OCI-LY7 (cell line): ENCODE data around the gene ABCA7. TPM values are rescaled to one million over a fixed set of nuclear protein-coding genes. Genes with fewer than 3 reads are reported as not detected.

Experiments used
- BruUV-seq: library from RNA; stranded (reverse); fragments of 400-500 nt; replicated peaks from 2 replicates; lab custom pipeline; 2021; lab: Mats Ljungman, UMichigan
- CTCF ChIA-PET: fragments of 300-600 bp; sonication (Branson Sonifier 250); formaldehyde crosslinking; loops from one replicate; lab custom pipeline; 2022; ENCODE audit warnings: antibody characterized with exemption; ENCODE audit not compliant: unreplicated experiment; lab: Charles Lee
- POLR2A ChIA-PET: fragments of 300-600 bp; sonication (Branson Sonifier 250); formaldehyde crosslinking; loops from one replicate; lab custom pipeline; 2022; ENCODE audit warnings: antibody characterized with exemption; lab: Charles Lee
- DNase-seq: peaks from one replicate; pipeline ENCODE4 v3.0.0-alpha.2; 2015; ENCODE audit warnings: low spot score
- H2AFZ ChIP-seq: fragments of 200-600 bp; sonication (generic), shearing (Covaris generic); 2 replicates; pipeline ENCODE4 v1.6.1; 2014; ENCODE audit warnings: mild to moderate bottlenecking, antibody characterized with exemption, low read length, moderate library complexity
- H3K27ac ChIP-seq: fragments of 200-600 bp; sonication (generic); 2 replicates; pipeline ENCODE4 v1.5.1; 2014; ENCODE audit warnings: mixed run types, low read depth, mild to moderate bottlenecking, moderate library complexity, low read length, inconsistent platforms; ENCODE audit not compliant: poor library complexity, severe bottlenecking
- H3K36me3 ChIP-seq: fragments of 200-600 bp; sonication (generic); 2 replicates; pipeline ENCODE4 v1.6.1; 2014; ENCODE audit warnings: mild to moderate bottlenecking, antibody characterized with exemption, low read length, moderate library complexity, mixed read lengths; ENCODE audit not compliant: insufficient read depth
- H3K4me1 ChIP-seq: fragments of 200-600 bp; sonication (generic); 2 replicates; pipeline ENCODE4 v1.5.1; 2014; ENCODE audit warnings: mild to moderate bottlenecking, low read length; ENCODE audit not compliant: insufficient read depth, poor library complexity, severe bottlenecking
- H3K4me2 ChIP-seq: fragments of 200-600 bp; sonication (generic); 2 replicates; pipeline ENCODE4 v1.6.1; 2014; ENCODE audit warnings: mild to moderate bottlenecking, low read length
- H3K4me3 ChIP-seq: fragments of 200-600 bp; sonication (generic); 2 replicates; pipeline ENCODE4 v1.5.1; 2014; ENCODE audit warnings: mild to moderate bottlenecking, low read depth, low read length; ENCODE audit not compliant: poor library complexity, severe bottlenecking
- H3K79me2 ChIP-seq: fragments of 200-600 bp; sonication (generic); 2 replicates; pipeline ENCODE4 v1.6.1; 2016; ENCODE audit warnings: low read depth, mild to moderate bottlenecking, low read length, moderate library complexity, mixed read lengths; ENCODE audit not compliant: insufficient read depth
- H3K9me2 ChIP-seq: fragments of 200-600 bp; sonication (generic); 2 replicates; pipeline ENCODE4 v1.6.1; 2016; ENCODE audit warnings: mild to moderate bottlenecking, low read length, mixed read lengths; ENCODE audit not compliant: insufficient read depth
- H3K9me3 ChIP-seq: fragments of 200-600 bp; sonication (generic); 2 replicates; pipeline ENCODE4 v1.6.1; 2014; ENCODE audit warnings: mild to moderate bottlenecking, mixed run types, low read length, mixed read lengths
- H4K20me1 ChIP-seq: fragments of 200-600 bp; sonication (generic); 2 replicates; pipeline ENCODE4 v1.6.1; 2014; ENCODE audit warnings: mild to moderate bottlenecking, antibody characterized with exemption, low read length, moderate library complexity, mixed read lengths; ENCODE audit not compliant: insufficient read depth
- CTCF ChIP-seq: fragments of 200-600 bp; sonication (generic); conservative IDR thresholded peaks from 2 replicates; pipeline ENCODE4 v1.5.1; 2014; ENCODE audit warnings: mild to moderate bottlenecking, antibody characterized with exemption, low read length, moderate library complexity, mixed read lengths
- EZH2phosphoT487 ChIP-seq: fragments of 200-600 bp; sonication (generic); IDR thresholded peaks from 2 replicates; pipeline ENCODE4 v1.6.1; 2018; ENCODE audit warnings: low read depth, borderline replicate concordance, mild to moderate bottlenecking, mixed run types, antibody characterized with exemption, low read length, moderate library complexity, mixed read lengths
- intact Hi-C: fragments of 100-400 bp; cut with micrococcal nuclease; formaldehyde crosslinking; loops from one replicate; pipeline ENCODE4 v1.10.0; 2022; ENCODE audit not compliant: unreplicated experiment
- total RNA-seq, 2 experiments: library from RNA; depleted of rRNA in 1 of 2; stranded (reverse); fragments of >200 nt in 1 of 2; shearing (Covaris generic) in 1 of 2; gene quantifications; 2 replicates each; pipeline ENCODE4 v1.2.3, GENCODE V29; 2014 to 2022

ABCA7 gene
- total RNA-seq, 2 experiments from 2014 or later = 43.3 to 66.6 TPM

- Histone ChIP-seq H3K9me3 (no peaks in the 10 kb centered on the region), H3K36me3 (peaks cover 9% of the 10 kb centered on the region; the same call in 1 of the 2 replicates), H3K4me2 (peak overlapping the region; percentile 99), H3K79me2 (peaks cover 14% of the 10 kb centered on the region), H2AFZ (no peak overlapping the region; the same call in 1 of the 2 replicates), H3K9me2 (no peaks in the 10 kb centered on the region), H3K4me1 (peaks cover 47% of the 10 kb centered on the region), H4K20me1 (no peaks in the 10 kb centered on the region), H3K4me3 (peak overlapping the region; percentile 27), H3K27ac (no peak overlapping the region)
- intact Hi-C loops = no loop called here
- DNase-seq = peak; percentile 57
- CTCF ChIA-PET = interaction anchor here (0.6 kb wide), 1 partner anchor 12 kb away, joined by 3 read pairs; no protein-coding TSS in a partner anchor
- POLR2A ChIA-PET = interaction anchor here (0.6 kb wide), 1 partner anchor 28 kb away, joined by 3 read pairs; no protein-coding TSS in a partner anchor
- no peak for TF ChIP-seq EZH2phosphoT487
- no peak for TF ChIP-seq CTCF
- no TSS peak for BruUV-seq
Measured at GRCh38 chr19:1063909-1064660, 24.2 kb downstream of the ABCA7 start.

- no peaks in the 10 kb centered on the region for H3K9me2 ChIP-seq
- H3K27ac ChIP-seq = peak overlapping the region; percentile 25
- peak; percentile 78 for TF ChIP-seq CTCF
- TF ChIP-seq EZH2phosphoT487 = no peak
- peak overlapping the region; percentile 99 for H3K4me2 ChIP-seq
- ChIA-PET CTCF (interaction anchor here (0.6 kb wide), 1 partner anchor 11 kb away, joined by 3 read pairs; no protein-coding TSS in a partner anchor), POLR2A (interaction anchor here (0.5 to 0.8 kb wide), 3 partner anchors 10 to 411 kb away, joined by 3 to 5 read pairs (median 4); no protein-coding TSS in a partner anchor)
- H3K79me2 ChIP-seq = peaks cover 23% of the 10 kb centered on the region
- no TSS peak for BruUV-seq
- no peaks in the 10 kb centered on the region for H4K20me1 ChIP-seq
- no peaks in the 10 kb centered on the region for H3K9me3 ChIP-seq
- intact Hi-C loops = loop anchor here (5.0 kb wide), 1 partner anchor 37 kb away; the partner anchor contains the start of gene GPX4
- H2AFZ ChIP-seq = peak overlapping the region; percentile 16; the same call in 1 of the 2 replicates
- peaks cover 56% of the 10 kb centered on the region for H3K4me1 ChIP-seq
- peak overlapping the region; percentile 27 for H3K4me3 ChIP-seq
- peaks cover 17% of the 10 kb centered on the region; the same call in 1 of the 2 replicates for H3K36me3 ChIP-seq
- DNase-seq = peak; percentile 81
Measured at GRCh38 chr19:1064661-1065605, 25.0 kb downstream of the ABCA7 start.
